Activated CD4-positive, alpha-beta T cell treated with anti-CD3 and anti-CD28 coated beads, Interleukin-2, amount 10 ng/mL, durations not matched to agents 7 days and 5 days (primary cell): Measurements from ENCODE around the gene NMNAT2. TPM values are rescaled to one million over a fixed set of nuclear protein-coding genes. Genes with fewer than 3 reads are reported as not detected.

Experiments
- CTCF ChIA-PET: fragments of 350-600 bp; sonication (Branson Sonifier 250); formaldehyde crosslinking; loops from one replicate; lab custom pipeline; 2021; ENCODE audit warnings: antibody characterized with exemption; lab: Charles Lee
- POLR2A ChIA-PET: fragments of 350-600 bp; sonication (Branson Sonifier 250); formaldehyde crosslinking; loops from one replicate; lab custom pipeline; 2021; ENCODE audit warnings: antibody characterized with exemption; lab: Charles Lee
- DNase-seq: peaks from one replicate; pipeline ENCODE4 v3.0.0-alpha.2; 2020
- H3K27ac Mint-ChIP-seq: one replicate; pipeline ENCODE4 v1.8.0; 2021; ENCODE audit warnings: mild to moderate bottlenecking, moderate library complexity, mixed read lengths
- H3K27me3 Mint-ChIP-seq: one replicate; pipeline ENCODE4 v1.8.0; 2021; ENCODE audit warnings: mixed read lengths
- H3K36me3 Mint-ChIP-seq: one replicate; pipeline ENCODE4 v1.8.0; 2021; ENCODE audit warnings: low read depth, mixed read lengths
- H3K4me1 Mint-ChIP-seq: one replicate; pipeline ENCODE4 v1.8.0; 2021; ENCODE audit warnings: mixed read lengths
- H3K4me3 Mint-ChIP-seq: one replicate; pipeline ENCODE4 v1.8.0; 2021; ENCODE audit warnings: mild to moderate bottlenecking, moderate library complexity, mixed read lengths
- H3K9me3 Mint-ChIP-seq: one replicate; pipeline ENCODE4 v1.8.0; 2021; ENCODE audit warnings: mixed read lengths
- total RNA-seq, 2 experiments: library from RNA; stranded (reverse); gene quantifications; one replicate each; pipeline ENCODE4 v1.2.3, GENCODE V29; 2021

Gene NMNAT2
- total RNA-seq, 2 experiments from 2014 or later, result not detected

DNA sequence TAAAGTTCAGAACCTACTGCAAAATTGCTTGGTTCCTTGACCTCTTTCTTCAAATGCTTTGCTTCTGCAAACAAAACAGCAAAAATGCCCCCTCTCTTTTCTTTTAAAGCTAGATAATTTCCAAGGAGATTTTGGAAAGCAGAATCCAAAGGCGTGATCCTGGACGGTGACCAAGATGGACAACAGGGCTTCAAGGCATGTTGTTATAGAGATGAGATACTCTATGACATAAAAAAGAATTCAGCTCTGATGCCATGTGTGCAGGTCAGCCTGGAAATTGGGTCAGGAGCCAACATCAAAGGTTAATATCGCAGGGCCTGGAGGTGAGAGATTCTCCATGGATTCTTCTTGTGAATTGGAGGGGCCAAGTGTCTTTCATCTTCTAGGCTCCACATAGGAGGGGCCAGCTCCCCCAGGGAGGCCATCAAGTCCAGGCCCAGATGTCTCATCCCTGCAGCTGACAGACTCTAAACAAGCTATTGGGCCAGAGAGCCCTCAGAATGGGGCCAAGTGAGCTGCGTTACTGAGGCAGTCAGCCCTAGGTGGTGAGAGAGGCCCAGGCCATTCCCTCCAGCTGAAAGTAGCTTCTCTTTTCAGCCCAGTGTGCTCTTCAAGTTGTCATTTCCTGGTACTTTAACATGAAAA lies 45.5 kb downstream of the NMNAT2 start:
- CTCF ChIA-PET, result no interaction called here
- no peaks in the 10 kb centered on the region for H3K4me1 Mint-ChIP-seq
- peaks cover 2% of the 10 kb centered on the region for H3K27me3 Mint-ChIP-seq
- no peak overlapping the region for H3K4me3 Mint-ChIP-seq
- H3K36me3 Mint-ChIP-seq, result no peaks in the 10 kb centered on the region
- POLR2A ChIA-PET, result no interaction called here
- no peak for DNase-seq
- no peak overlapping the region for H3K27ac Mint-ChIP-seq
- no peaks in the 10 kb centered on the region for H3K9me3 Mint-ChIP-seq

DNA sequence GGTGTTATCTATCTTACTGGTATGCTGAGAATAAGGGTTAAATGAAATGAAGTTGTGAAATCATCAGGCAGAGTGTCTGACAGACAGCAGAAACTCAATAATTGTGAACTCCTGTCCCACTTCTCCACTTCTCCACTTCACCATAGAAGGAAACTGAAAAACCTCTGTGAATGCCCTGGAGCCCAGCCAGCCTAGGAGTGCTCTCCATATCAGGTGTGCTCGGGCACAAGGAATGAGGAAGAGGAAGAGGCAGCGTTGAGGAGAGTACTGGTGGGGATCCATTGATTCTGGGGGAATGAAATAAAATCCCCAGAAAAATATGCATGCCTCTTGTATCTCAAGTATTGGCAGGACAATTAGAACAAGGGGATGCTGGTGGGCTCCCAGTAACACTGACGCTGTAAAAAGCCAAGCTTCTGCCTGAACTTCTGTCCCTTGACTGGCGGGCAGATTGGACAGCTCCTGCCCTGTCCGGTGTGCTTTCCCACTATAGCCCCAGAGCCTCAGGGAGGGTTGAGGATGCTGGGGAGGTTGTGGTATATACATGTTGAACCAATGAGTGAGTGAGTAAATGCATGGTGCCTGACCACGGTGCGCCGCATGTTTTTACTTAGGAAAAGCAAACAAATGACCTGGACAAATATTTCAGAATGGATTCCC lies 47.7 kb downstream of the NMNAT2 start:
- POLR2A ChIA-PET, result no interaction called here
- peaks cover 7% of the 10 kb centered on the region for H3K27me3 Mint-ChIP-seq
- H3K4me1 Mint-ChIP-seq, result no peaks in the 10 kb centered on the region
- H3K4me3 Mint-ChIP-seq, result no peak overlapping the region
- DNase-seq, result no peak
- H3K9me3 Mint-ChIP-seq, result no peaks in the 10 kb centered on the region
- H3K27ac Mint-ChIP-seq, result no peak overlapping the region
- H3K36me3 Mint-ChIP-seq, result no peaks in the 10 kb centered on the region
- CTCF ChIA-PET, result no interaction called here

DNA sequence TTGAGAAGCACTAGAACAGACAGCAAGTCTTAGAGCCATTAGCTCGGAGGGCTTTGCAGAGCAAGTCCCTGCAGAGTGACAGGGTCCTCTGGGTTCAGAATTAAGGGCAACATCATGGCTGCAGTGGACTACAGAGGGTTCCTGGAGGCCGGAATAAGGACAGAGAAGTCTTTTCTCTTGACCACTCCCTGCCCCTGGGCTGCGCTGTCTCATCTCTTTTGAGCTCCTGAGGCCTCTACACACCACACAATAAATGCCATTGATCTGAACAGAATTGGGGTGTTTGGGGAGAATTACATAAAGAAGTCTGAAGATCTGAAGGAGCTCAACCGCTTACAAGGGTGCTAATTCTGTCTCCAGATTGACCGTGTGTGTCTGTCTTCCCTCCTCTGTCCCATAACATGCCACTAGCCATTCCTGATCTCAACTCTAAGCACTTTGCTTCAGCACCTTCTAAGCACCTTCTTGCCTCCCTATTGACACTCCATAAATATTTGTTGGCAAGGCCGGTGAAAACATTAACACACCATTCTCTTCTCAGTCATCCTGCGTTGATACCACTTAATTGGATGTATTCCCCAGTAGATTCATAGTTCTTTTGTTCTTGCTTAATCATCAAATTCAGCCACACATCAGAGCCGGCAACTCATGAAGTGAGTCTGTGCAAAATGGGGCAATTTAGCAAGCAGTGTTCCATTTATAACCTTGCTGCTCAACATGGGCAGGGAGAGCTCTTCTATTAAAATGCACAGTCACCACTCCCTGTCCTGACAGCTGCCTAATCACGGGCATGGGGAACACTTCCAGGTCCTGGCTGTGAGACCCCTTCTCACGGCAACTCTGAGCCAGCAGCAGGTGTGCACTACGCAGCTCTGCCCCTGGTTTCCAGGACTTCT lies 49.7 kb downstream of the NMNAT2 start:
- CTCF ChIA-PET, result interaction anchor here (0.6 kb wide), 1 partner anchor 1834 kb away, joined by 4 read pairs; no protein-coding TSS in a partner anchor
- Mint-ChIP-seq H3K4me1 (no peaks in the 10 kb centered on the region), H3K27ac (no peak overlapping the region), H3K36me3 (no peaks in the 10 kb centered on the region), H3K9me3 (no peaks in the 10 kb centered on the region), H3K27me3 (peaks cover 12% of the 10 kb centered on the region), H3K4me3 (no peak overlapping the region)
- POLR2A ChIA-PET, result no interaction called here
- no peak for DNase-seq

DNA sequence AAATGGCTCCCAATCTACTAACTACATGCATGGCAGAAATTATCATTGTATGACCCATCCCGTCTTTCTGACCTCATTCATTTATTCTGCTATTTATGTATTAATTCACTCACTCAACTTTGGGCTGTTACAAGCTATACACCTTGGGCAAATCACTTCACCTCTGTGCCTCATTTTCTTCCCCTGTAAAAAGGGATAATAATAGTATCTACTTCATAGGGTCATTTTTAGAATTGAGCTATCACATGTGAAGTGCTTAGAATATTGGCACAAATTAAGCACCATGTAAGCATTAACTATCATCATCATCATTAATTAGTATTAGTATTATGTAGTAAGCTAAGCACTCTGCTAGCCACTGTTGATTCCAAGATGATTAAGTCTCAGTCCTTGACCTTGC lies 52.1 kb downstream of the NMNAT2 start:
- ChIA-PET POLR2A (no interaction called here), CTCF (no interaction called here)
- Mint-ChIP-seq H3K36me3 (no peaks in the 10 kb centered on the region), H3K4me3 (no peak overlapping the region), H3K4me1 (no peaks in the 10 kb centered on the region), H3K27me3 (peaks cover 19% of the 10 kb centered on the region), H3K27ac (no peak overlapping the region), H3K9me3 (no peaks in the 10 kb centered on the region)
- no peak for DNase-seq

DNA sequence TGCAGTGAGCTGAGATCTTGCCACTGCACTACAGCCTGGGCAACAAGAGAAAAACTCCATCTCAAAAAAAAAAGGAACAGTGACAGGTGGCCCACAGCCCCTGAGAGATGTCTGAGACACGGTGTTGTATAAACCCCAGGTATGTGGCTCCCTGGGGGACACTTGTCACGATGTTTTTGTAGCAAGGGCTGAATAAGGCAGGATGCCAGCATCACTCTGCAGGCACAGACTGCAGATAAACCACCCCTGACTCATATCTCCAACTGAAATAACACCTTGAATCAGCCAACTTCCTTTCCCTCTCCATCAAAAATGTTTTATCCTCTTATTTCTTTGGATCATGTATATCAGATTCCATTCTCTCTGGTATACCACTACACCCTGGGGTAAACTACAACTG lies 52.5 kb downstream of the NMNAT2 start:
- Mint-ChIP-seq H3K36me3 (no peaks in the 10 kb centered on the region), H3K4me3 (no peak overlapping the region), H3K9me3 (no peaks in the 10 kb centered on the region), H3K27ac (no peak overlapping the region), H3K27me3 (peaks cover 19% of the 10 kb centered on the region), H3K4me1 (no peaks in the 10 kb centered on the region)
- no peak for DNase-seq
- CTCF ChIA-PET, result no interaction called here
- POLR2A ChIA-PET, result no interaction called here

DNA sequence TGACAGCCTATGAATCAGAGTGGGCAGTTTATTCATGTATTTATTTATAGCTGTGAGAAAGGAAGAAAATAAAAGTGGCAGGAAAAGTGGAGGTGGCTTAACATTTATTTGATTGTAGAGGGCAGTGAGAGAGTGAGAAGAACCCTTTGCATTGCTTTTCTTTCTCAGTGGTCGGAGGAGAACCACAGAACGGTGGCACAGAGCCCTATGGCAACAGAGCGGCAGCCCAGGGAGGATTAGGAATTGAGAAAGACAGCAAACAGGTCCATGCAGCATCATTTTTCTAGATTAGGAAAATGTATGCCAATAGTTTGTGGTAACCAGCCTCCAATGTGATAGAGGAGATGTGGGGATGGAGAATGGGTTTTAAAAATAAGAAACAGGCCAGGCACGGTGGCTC lies 53.1 kb downstream of the NMNAT2 start:
- ChIA-PET POLR2A (no interaction called here), CTCF (no interaction called here)
- Mint-ChIP-seq H3K4me1 (no peaks in the 10 kb centered on the region), H3K9me3 (no peaks in the 10 kb centered on the region), H3K27ac (no peak overlapping the region), H3K27me3 (peaks cover 19% of the 10 kb centered on the region), H3K36me3 (no peaks in the 10 kb centered on the region), H3K4me3 (no peak overlapping the region)
- no peak for DNase-seq

DNA sequence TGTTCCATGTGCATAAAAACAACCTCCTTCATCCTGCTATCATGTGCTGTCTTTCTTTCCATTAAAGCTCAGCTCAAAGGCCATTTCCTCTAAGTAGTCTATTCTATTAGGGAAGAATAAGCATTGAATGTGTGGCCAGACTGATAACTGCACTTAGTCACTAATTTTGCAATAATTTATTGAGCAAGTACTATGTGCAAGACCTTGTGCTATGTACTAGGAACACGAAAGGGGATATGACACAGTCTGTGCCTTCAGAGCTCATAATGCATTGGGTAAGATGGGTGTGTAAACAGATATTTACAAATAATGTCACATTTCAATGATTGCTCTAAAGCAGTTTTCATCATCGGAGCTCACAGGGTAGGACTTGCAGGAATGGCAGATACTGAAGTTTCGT lies 54.2 kb downstream of the NMNAT2 start:
- Mint-ChIP-seq H3K9me3 (no peaks in the 10 kb centered on the region), H3K4me3 (no peak overlapping the region), H3K27ac (no peak overlapping the region), H3K27me3 (peaks cover 21% of the 10 kb centered on the region), H3K4me1 (no peaks in the 10 kb centered on the region), H3K36me3 (no peaks in the 10 kb centered on the region)
- no peak for DNase-seq
- CTCF ChIA-PET, result interaction anchor here (1.1 kb wide), 1 partner anchor 12 kb away, joined by 3 read pairs; no protein-coding TSS in a partner anchor
- POLR2A ChIA-PET, result no interaction called here

DNA sequence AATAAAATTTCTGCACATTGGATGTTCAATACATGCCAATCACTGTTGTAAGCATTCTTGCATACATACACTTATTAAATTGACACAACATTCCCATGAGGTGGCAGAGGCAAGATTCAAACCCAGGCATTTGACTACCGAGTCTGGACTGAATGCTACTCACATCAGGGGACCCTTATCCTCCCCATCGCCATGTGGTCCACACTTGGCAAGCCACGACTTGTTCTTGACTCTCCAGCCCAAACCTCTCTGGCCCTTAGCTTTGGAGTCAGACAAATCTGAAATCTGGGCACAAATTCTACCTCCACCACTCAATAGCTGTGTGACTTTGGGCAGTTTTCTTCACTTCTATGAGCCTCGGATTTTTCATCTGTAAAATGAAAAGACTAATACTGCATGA lies 57.1 kb downstream of the NMNAT2 start:
- ChIA-PET CTCF (interaction anchor here (1.1 kb wide), 1 partner anchor 94 kb away, joined by 3 read pairs; no protein-coding TSS in a partner anchor), POLR2A (no interaction called here)
- Mint-ChIP-seq H3K4me1 (no peaks in the 10 kb centered on the region), H3K4me3 (no peak overlapping the region), H3K27ac (no peak overlapping the region), H3K36me3 (no peaks in the 10 kb centered on the region), H3K9me3 (no peaks in the 10 kb centered on the region), H3K27me3 (peaks cover 16% of the 10 kb centered on the region)
- DNase-seq, result no peak

DNA sequence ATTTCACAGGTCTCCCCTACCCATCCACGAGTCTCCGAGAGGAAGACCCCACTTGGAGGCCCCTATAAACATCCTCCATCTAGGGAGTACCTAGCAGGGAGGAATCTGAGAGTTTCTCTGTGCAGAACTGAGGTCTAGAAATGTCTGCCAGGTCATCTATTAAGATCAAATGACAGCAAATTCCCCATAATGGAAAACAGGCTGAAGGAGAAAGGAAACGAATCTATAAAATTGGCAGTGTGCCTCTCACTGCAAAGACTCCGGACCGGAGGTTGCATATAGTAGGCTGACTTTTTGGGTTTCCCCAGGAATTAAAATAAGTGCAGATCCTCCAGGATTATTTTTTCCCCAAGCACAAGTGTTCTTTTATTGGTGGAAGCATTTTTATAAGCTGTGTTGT lies 57.7 kb downstream of the NMNAT2 start:
- POLR2A ChIA-PET, result no interaction called here
- no peaks in the 10 kb centered on the region for H3K9me3 Mint-ChIP-seq

DNA sequence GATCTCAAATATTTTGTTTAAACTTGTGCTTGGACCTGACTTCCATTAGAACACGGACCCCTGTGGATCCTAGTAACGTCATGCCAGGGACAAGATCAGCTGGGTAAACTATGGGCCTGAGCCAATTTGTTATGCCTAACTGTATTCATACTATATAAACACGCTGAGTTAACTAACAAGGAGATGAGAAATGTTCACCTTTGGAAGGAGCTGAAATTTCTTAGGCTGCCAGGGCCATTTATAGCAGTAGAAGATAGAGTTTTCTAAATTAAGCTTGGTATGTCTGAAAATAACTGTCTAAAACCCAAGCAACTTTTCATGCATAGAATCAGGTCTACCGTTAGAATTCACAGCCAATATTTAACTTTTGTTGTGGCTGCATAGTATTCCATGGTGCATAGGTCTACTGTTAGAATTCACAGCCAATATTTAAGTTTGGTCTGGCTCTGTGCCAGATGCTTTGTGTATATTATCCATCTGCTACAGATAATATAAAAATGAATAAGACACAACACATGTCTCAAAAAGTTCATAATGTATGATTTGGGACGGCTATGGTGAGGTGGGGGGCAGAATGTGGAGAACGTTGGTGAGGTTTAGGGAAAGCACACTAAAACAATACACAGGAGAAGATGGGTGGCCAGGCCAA lies 61.5 kb downstream of the NMNAT2 start:
- Mint-ChIP-seq H3K4me1 (no peaks in the 10 kb centered on the region), H3K36me3 (no peaks in the 10 kb centered on the region), H3K27me3 (peaks cover 6% of the 10 kb centered on the region), H3K4me3 (no peak overlapping the region), H3K9me3 (no peaks in the 10 kb centered on the region), H3K27ac (no peak overlapping the region)
- CTCF ChIA-PET, result no interaction called here
- POLR2A ChIA-PET, result no interaction called here
- no peak for DNase-seq

More for the DNA sequence above, 57.7 kb downstream of the NMNAT2 start:
- Mint-ChIP-seq H3K27ac (no peak overlapping the region), H3K4me1 (no peaks in the 10 kb centered on the region), H3K27me3 (peaks cover 14% of the 10 kb centered on the region), H3K4me3 (no peak overlapping the region), H3K36me3 (no peaks in the 10 kb centered on the region)
- DNase-seq, result no peak
- CTCF ChIA-PET, result interaction anchor here (1.1 kb wide), 1 partner anchor 95 kb away, joined by 3 read pairs; no protein-coding TSS in a partner anchor

DNA sequence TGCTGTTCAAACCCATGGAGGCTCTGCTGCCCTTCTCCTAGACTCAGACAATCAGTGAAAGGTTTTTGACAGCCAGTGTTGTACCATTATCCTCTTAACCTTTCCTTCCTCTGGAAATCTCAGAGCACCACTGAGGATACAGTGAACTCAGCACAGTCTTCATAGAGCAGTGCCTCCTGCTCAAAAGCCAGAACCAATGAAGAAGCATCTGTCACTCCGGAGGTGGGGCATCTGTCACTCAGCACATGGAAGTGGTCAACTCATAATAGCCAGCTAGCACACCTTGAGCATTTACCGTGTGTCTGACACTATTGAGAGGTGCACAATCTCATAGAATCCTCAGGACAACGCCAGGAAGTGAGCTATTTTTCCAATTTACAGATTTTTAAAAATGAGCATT lies 62.4 kb downstream of the NMNAT2 start:
- CTCF ChIA-PET, result no interaction called here
- POLR2A ChIA-PET, result no interaction called here

DNA sequence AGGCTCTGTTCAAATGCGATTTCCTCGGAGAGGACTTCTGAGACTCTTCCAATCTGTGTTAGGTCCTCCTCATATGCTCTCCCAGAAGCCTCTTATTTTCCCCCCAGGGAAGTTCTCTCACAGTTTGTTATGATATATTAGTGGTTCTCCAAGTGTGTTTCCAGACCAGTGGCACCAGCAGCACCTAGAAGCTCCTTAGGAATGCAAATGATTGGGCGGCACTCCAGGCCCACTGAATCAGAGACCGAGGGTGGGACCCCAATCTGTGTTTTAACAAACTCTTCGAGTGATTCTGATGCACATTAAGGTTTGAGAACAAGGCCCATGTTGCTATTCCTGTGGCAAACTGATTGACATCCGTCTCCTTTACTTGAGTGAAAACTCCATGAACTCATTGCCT lies 63.0 kb downstream of the NMNAT2 start:
- H3K4me1 Mint-ChIP-seq, result no peaks in the 10 kb centered on the region
- H3K27ac Mint-ChIP-seq, result no peak overlapping the region
- ChIA-PET POLR2A (no interaction called here), CTCF (no interaction called here)
- H3K4me3 Mint-ChIP-seq, result no peak overlapping the region
- no peaks in the 10 kb centered on the region for H3K9me3 Mint-ChIP-seq
- no peaks in the 10 kb centered on the region for H3K36me3 Mint-ChIP-seq
- DNase-seq, result no peak
- peaks cover 4% of the 10 kb centered on the region for H3K27me3 Mint-ChIP-seq

More for the DNA sequence above, 62.4 kb downstream of the NMNAT2 start:
- H3K9me3 Mint-ChIP-seq, result no peaks in the 10 kb centered on the region
- H3K27ac Mint-ChIP-seq, result no peak overlapping the region
- no peak overlapping the region for H3K4me3 Mint-ChIP-seq
- no peaks in the 10 kb centered on the region for H3K4me1 Mint-ChIP-seq
- no peaks in the 10 kb centered on the region for H3K36me3 Mint-ChIP-seq
- DNase-seq, result no peak
- H3K27me3 Mint-ChIP-seq, result peaks cover 4% of the 10 kb centered on the region
